RWPE2 (cell line): Measurements from ENCODE around the gene ALKBH8.
"Not testable (repeated sequence)": the region's sequence is repeated elsewhere in the genome, so short reads cannot be mapped to it uniquely, and the experiment has no call there.

ENCODE experiments used
- ATAC-seq: fragments of 200-7000 bp; cut with Tn5 transposase; 3 replicates; pipeline ENCODE4 v1.9.1; 2021; ENCODE audit warnings: low read depth
- DNase-seq: peaks from one replicate; pipeline ENCODE4 v3.0.0-alpha.2; 2020; ENCODE audit warnings: low spot score
- H3K27ac ChIP-seq: fragments of 450-650 bp; 2 replicates; pipeline ENCODE4 v1.5.1; 2017; ENCODE audit warnings: mild to moderate bottlenecking; ENCODE audit not compliant: poor library complexity, severe bottlenecking
- H3K27me3 ChIP-seq: fragments of 250-450 bp; sonication (Bioruptor Pico); 2 replicates; pipeline ENCODE4 v1.5.1; 2021; ENCODE audit warnings: mild to moderate bottlenecking, moderate library complexity; ENCODE audit not compliant: insufficient read depth, poor library complexity, severe bottlenecking
- H3K36me3 ChIP-seq: fragments of 250-450 bp; sonication (Bioruptor Pico); 2 replicates; pipeline ENCODE4 v1.5.1; 2020; ENCODE audit warnings: low read depth, mild to moderate bottlenecking, moderate library complexity
- H3K4me1 ChIP-seq: fragments of 250-450 bp; sonication (Bioruptor Pico); 2 replicates; pipeline ENCODE4 v1.5.1; 2021; ENCODE audit warnings: mild to moderate bottlenecking, moderate library complexity; ENCODE audit not compliant: insufficient read depth, poor library complexity, severe bottlenecking
- H3K4me3 ChIP-seq: fragments of 250-450 bp; sonication (Bioruptor Pico); 2 replicates; pipeline ENCODE4 v1.5.1; 2021; ENCODE audit warnings: mild to moderate bottlenecking, moderate library complexity; ENCODE audit not compliant: severe bottlenecking
- H3K9me3 ChIP-seq: fragments of 250-450 bp; sonication (Bioruptor Pico); 2 replicates; pipeline ENCODE4 v1.5.1; 2021; ENCODE audit warnings: mild to moderate bottlenecking, moderate library complexity; ENCODE audit not compliant: severe bottlenecking
- CTCF ChIP-seq: fragments of 450-650 bp; IDR thresholded peaks from one replicate; pipeline ENCODE4 v1.5.1; 2017; ENCODE audit warnings: mild to moderate bottlenecking, moderate library complexity; ENCODE audit not compliant: poor library complexity, severe bottlenecking

Gene ALKBH8

GRCh38 chr11:107566569-107566968 lies 1.0 kb upstream of the ALKBH8 start:
- H3K27me3 ChIP-seq, result no peaks in the 10 kb centered on the region
- DNase-seq, result no peak
- H3K27ac ChIP-seq, result no peak overlapping the region
- no peak for TF ChIP-seq CTCF
- peaks cover 31% of the 10 kb centered on the region for H3K4me1 ChIP-seq
- ATAC-seq, result no peak
- no peaks in the 10 kb centered on the region for H3K9me3 ChIP-seq
- no peak overlapping the region for H3K4me3 ChIP-seq
- no peaks in the 10 kb centered on the region for H3K36me3 ChIP-seq

- not testable (repeated sequence) for H3K9me3 ChIP-seq, H3K27me3 ChIP-seq, DNase-seq, H3K36me3 ChIP-seq, ATAC-seq
- Histone ChIP-seq H3K4me1 (peaks cover 31% of the 10 kb centered on the region), H3K27ac (peak overlapping the region; percentile 80), H3K4me3 (peak overlapping the region; percentile 99)
Measured at GRCh38 chr11:107565955-107566501, 493 bp upstream of the ALKBH8 start.

GRCh38 chr11:107564877-107565218 lies 687 bp downstream of the ALKBH8 start:
- DNase-seq, result no peak
- H3K4me1 ChIP-seq, result peaks cover 31% of the 10 kb centered on the region
- no peak for TF ChIP-seq CTCF
- peak overlapping the region; percentile 80 for H3K27ac ChIP-seq
- no peaks in the 10 kb centered on the region for H3K9me3 ChIP-seq
- no peaks in the 10 kb centered on the region for H3K27me3 ChIP-seq
- no peak for ATAC-seq
- peaks cover 4% of the 10 kb centered on the region; the same call in 1 of the 2 replicates for H3K36me3 ChIP-seq
- peak overlapping the region; percentile 99 for H3K4me3 ChIP-seq

- Histone ChIP-seq H3K27ac (peak overlapping the region; percentile 85), H3K36me3 (peaks cover 4% of the 10 kb centered on the region; the same call in 1 of the 2 replicates), H3K9me3 (no peaks in the 10 kb centered on the region), H3K4me3 (no peak overlapping the region), H3K4me1 (peaks cover 31% of the 10 kb centered on the region), H3K27me3 (no peaks in the 10 kb centered on the region)
- no peak for DNase-seq
- ATAC-seq, result no peak
- peak; percentile 75 for TF ChIP-seq CTCF
Measured at GRCh38 chr11:107563702-107564101, 1.8 kb downstream of the ALKBH8 start.

GRCh38 chr11:107562647-107563208 lies 2.8 kb downstream of the ALKBH8 start:
- Histone ChIP-seq H3K4me3 (no peak overlapping the region), H3K9me3 (no peaks in the 10 kb centered on the region), H3K27ac (peak overlapping the region; percentile 85), H3K36me3 (peaks cover 11% of the 10 kb centered on the region), H3K27me3 (no peaks in the 10 kb centered on the region), H3K4me1 (peaks cover 31% of the 10 kb centered on the region)
- no peak for TF ChIP-seq CTCF
- DNase-seq (no peak), ATAC-seq (peak; percentile 90)
